IMR-90 (cell line): ENCODE results near the gene PPP3CA. TPM values are rescaled to one million over a fixed set of nuclear protein-coding genes. Genes with fewer than 3 reads are reported as not detected.

Experiments used
- ATAC-seq: fragments of 200-7000 bp; cut with Tn5 transposase; 2 replicates; pipeline ENCODE4 v1.9.1; 2020; ENCODE audit warnings: low read depth, mild to moderate bottlenecking, moderate library complexity
- BruUV-seq: library from RNA; stranded (reverse); fragments of 400-500 nt; replicated peaks from 2 replicates; lab custom pipeline; 2021; lab: Mats Ljungman, UMichigan
- CTCF ChIA-PET: fragments of 300-600 bp; formaldehyde crosslinking; extraction: SDS; loops from one replicate; lab custom pipeline; 2021; ENCODE audit warnings: antibody characterized with exemption; lab: Yijun Ruan, JAX
- POLR2A ChIA-PET: fragments of 300-600 bp; sonication (Branson Sonifier 250); formaldehyde crosslinking; loops from one replicate; lab custom pipeline; 2022; ENCODE audit warnings: antibody characterized with exemption; ENCODE audit not compliant: unreplicated experiment; lab: Charles Lee
- DNase-seq: peaks from one replicate; pipeline ENCODE4 v3.0.0; 2013
- H2AFZ ChIP-seq: replicated peaks from 2 replicates; pipeline ENCODE3; 2013; ENCODE audit warnings: low read length, mild to moderate bottlenecking; ENCODE audit not compliant: poor library complexity
- H2AK5ac ChIP-seq: 2 replicates; pipeline ENCODE4 v1.6.1; 2013; ENCODE audit warnings: low read depth, low read length, inconsistent platforms
- H2AK9ac ChIP-seq: replicated peaks from 2 replicates; pipeline ENCODE3; 2013; ENCODE audit warnings: mild to moderate bottlenecking, low read depth, low read length, moderate library complexity; ENCODE audit not compliant: poor library complexity
- H2BK120ac ChIP-seq: 2 replicates; pipeline ENCODE4 v1.6.1; 2013; ENCODE audit warnings: low read depth, low read length, inconsistent platforms
- H2BK15ac ChIP-seq: 3 replicates; pipeline ENCODE4 v1.6.1; 2013; ENCODE audit warnings: low read depth, low read length, inconsistent platforms
- H2BK20ac ChIP-seq: 2 replicates; pipeline ENCODE4 v1.6.1; 2013; ENCODE audit warnings: low read depth, mild to moderate bottlenecking, inconsistent platforms, low read length, moderate library complexity
- H2BK5ac ChIP-seq: 2 replicates; pipeline ENCODE4 v1.6.1; 2013; ENCODE audit warnings: mild to moderate bottlenecking, low read depth, low read length, inconsistent platforms; ENCODE audit not compliant: poor library complexity, severe bottlenecking
- H3K14ac ChIP-seq: replicated peaks from 2 replicates; pipeline ENCODE4 v1.6.1; 2013; ENCODE audit warnings: low read depth, low read length, inconsistent platforms
- H3K18ac ChIP-seq: 2 replicates; pipeline ENCODE4 v1.6.1; 2013; ENCODE audit warnings: low read depth, low read length, control low read depth
- H3K23ac ChIP-seq: 2 replicates; pipeline ENCODE4 v1.6.1; 2013; ENCODE audit warnings: low read depth, low read length, inconsistent platforms
- H3K27ac ChIP-seq: 2 replicates; pipeline ENCODE4 v1.5.1; 2013; ENCODE audit warnings: mild to moderate bottlenecking, control low read depth, low read length; ENCODE audit not compliant: insufficient read depth
- H3K27me3 ChIP-seq: 2 replicates; pipeline ENCODE4 v1.6.1; 2013; ENCODE audit warnings: low read length; ENCODE audit not compliant: control insufficient read depth, insufficient read depth
- H3K36me3 ChIP-seq: 2 replicates; pipeline ENCODE4 v1.6.1; 2013; ENCODE audit warnings: low read length, mixed read lengths; ENCODE audit not compliant: control insufficient read depth, insufficient read depth
- H3K4ac ChIP-seq: 2 replicates; pipeline ENCODE4 v1.6.1; 2013; ENCODE audit warnings: low read depth, low read length, inconsistent platforms
- H3K4me1 ChIP-seq: 2 replicates; pipeline ENCODE4 v1.6.1; 2013; ENCODE audit warnings: low read length, mixed read lengths; ENCODE audit not compliant: control insufficient read depth, insufficient read depth
- H3K4me2 ChIP-seq: 2 replicates; pipeline ENCODE4 v1.6.1; 2013; ENCODE audit warnings: low read depth, mild to moderate bottlenecking, control low read depth, low read length, moderate library complexity
- H3K4me3 ChIP-seq: 2 replicates; pipeline ENCODE4 v1.5.1; 2013; ENCODE audit warnings: low read depth, mild to moderate bottlenecking, control low read depth, low read length, moderate library complexity; ENCODE audit not compliant: insufficient read depth
- H3K56ac ChIP-seq: 2 replicates; pipeline ENCODE4 v1.6.1; 2013; ENCODE audit warnings: low read length, inconsistent platforms; ENCODE audit not compliant: insufficient read depth; ENCODE audit errors: extremely low read depth
- H3K79me1 ChIP-seq, 2 experiments: 2 replicates each; pipeline ENCODE4 v1.6.1; 2013; ENCODE audit warnings: low read length in 2 of 2, inconsistent platforms in 1 of 2, low read depth in 1 of 2
- H3K9ac ChIP-seq: 2 replicates; pipeline ENCODE4 v1.6.1; 2013; ENCODE audit warnings: low read depth, low read length, control low read depth
- H3K9me1 ChIP-seq: 2 replicates; pipeline ENCODE4 v1.6.1; 2013; ENCODE audit warnings: low read length, inconsistent platforms; ENCODE audit not compliant: insufficient read depth
- H3K9me3 ChIP-seq: 2 replicates; pipeline ENCODE4 v1.6.1; 2013; ENCODE audit warnings: low read length; ENCODE audit not compliant: control insufficient read depth, insufficient read depth
- H4K20me1 ChIP-seq: 2 replicates; pipeline ENCODE4 v1.6.1; 2013; ENCODE audit warnings: low read length, inconsistent platforms; ENCODE audit not compliant: insufficient read depth
- H4K5ac ChIP-seq: 2 replicates; pipeline ENCODE4 v1.6.1; 2013; ENCODE audit warnings: mild to moderate bottlenecking, low read depth, low read length, control low read depth
- H4K8ac ChIP-seq, 2 experiments: 2 replicates each; pipeline ENCODE4 v1.6.1; 2013; ENCODE audit warnings: low read depth in 2 of 2, low read length in 2 of 2, control low read depth in 1 of 2, inconsistent platforms in 1 of 2
- H4K91ac ChIP-seq: 2 replicates; pipeline ENCODE4 v1.6.1; 2013; ENCODE audit warnings: low read depth, low read length, inconsistent platforms; ENCODE audit not compliant: insufficient read depth
- BHLHE40 ChIP-seq: fragments of 150-350 bp; IDR thresholded peaks from 2 replicates; pipeline ENCODE4 v1.6.1; 2016; ENCODE audit warnings: mild to moderate bottlenecking, low read depth, low read length
- CEBPB ChIP-seq: IDR thresholded peaks from 2 replicates; pipeline ENCODE4 v1.6.1; 2012; ENCODE audit warnings: low read depth, low read length, improper control_type of control experiment
- CHD1 ChIP-seq: IDR thresholded peaks from 2 replicates; pipeline ENCODE4 v1.6.1; 2012; ENCODE audit warnings: low read depth, low read length, improper control_type of control experiment
- FOS ChIP-seq: fragments of 150-350 bp; IDR thresholded peaks from 2 replicates; pipeline ENCODE4 v1.6.1; 2016; ENCODE audit warnings: low read depth, low read length
- MAFK ChIP-seq: IDR thresholded peaks from 2 replicates; pipeline ENCODE4 v1.6.1; 2012; ENCODE audit warnings: low read depth, low read length, improper control_type of control experiment
- MAZ ChIP-seq: IDR thresholded peaks from 2 replicates; pipeline ENCODE4 v1.6.1; 2012; ENCODE audit warnings: low read depth, mild to moderate bottlenecking, low read length, improper control_type of control experiment, moderate library complexity, borderline replicate concordance
- MXI1 ChIP-seq: IDR thresholded peaks from 2 replicates; pipeline ENCODE4 v1.6.1; 2012; ENCODE audit warnings: low read depth, mild to moderate bottlenecking, low read length, moderate library complexity, borderline replicate concordance
- NFE2L2 ChIP-seq: fragments of 150-350 bp; IDR thresholded peaks from 2 replicates; pipeline ENCODE4 v1.6.1; 2016; ENCODE audit warnings: low read depth, mild to moderate bottlenecking, low read length
- POLR2A ChIP-seq: IDR thresholded peaks from 2 replicates; pipeline ENCODE4 v1.6.1; 2012; ENCODE audit warnings: mild to moderate bottlenecking, low read depth, low read length
- RAD21 ChIP-seq: IDR thresholded peaks from 2 replicates; pipeline ENCODE4 v1.6.1; 2012; ENCODE audit warnings: low read length, improper control_type of control experiment
- RCOR1 ChIP-seq: IDR thresholded peaks from 2 replicates; pipeline ENCODE4 v1.6.1; 2012; ENCODE audit warnings: mild to moderate bottlenecking, low read length, improper control_type of control experiment; ENCODE audit not compliant: insufficient replicate concordance
- RFX5 ChIP-seq: IDR thresholded peaks from 2 replicates; pipeline ENCODE4 v1.8.0; 2012; ENCODE audit warnings: low read depth, mild to moderate bottlenecking, low read length, moderate library complexity
- SMC3 ChIP-seq: fragments of 150-350 bp; IDR thresholded peaks from 2 replicates; pipeline ENCODE4 v1.6.1; 2016; ENCODE audit warnings: low read depth, mild to moderate bottlenecking, antibody characterized with exemption, low read length, moderate library complexity
- WGBS, 2 experiments: methylation state at CpG; one replicate each; pipeline versions ENCODE4 v1.1.5 to v1.1.7; 2013; ENCODE audit warnings: missing lambda C conversion rate in 2 of 2; ENCODE audit not compliant: insufficient read length in 1 of 2; ENCODE audit errors: extremely low coverage in 2 of 2; 5-methylcytosine and 5-hydroxymethylcytosine counted together
- dilution Hi-C: fragments of 300-500 bp; cut with HindIII; formaldehyde crosslinking; loops from one replicate; pipeline ENCODE4 v1.14.3; 2018; ENCODE audit warnings: low sequenced_read_pairs; ENCODE audit not compliant: unreplicated experiment
- in situ Hi-C: fragments of 300-500 bp; cut with MboI; formaldehyde crosslinking; loops from 3 replicates; pipeline ENCODE4 v1.14.3; 2019; ENCODE audit warnings: low sequenced_read_pairs, inconsistent platforms, mixed read lengths
- intact Hi-C: fragments of 100-400 bp; cut with micrococcal nuclease; formaldehyde crosslinking; loops from 2 replicates; pipeline ENCODE4 v1.10.0; 2022
- polyA plus RNA-seq, 3 experiments: library from polyadenylated mRNA; depleted of rRNA; stranded (reverse); fragments of >200 nt; gene quantifications; 2 replicates each; pipeline ENCODE4 v1.2.3, GENCODE V29; 2012; ENCODE audit warnings: low replicate concordance in 1 of 3
- total RNA-seq: library from RNA; depleted of rRNA; stranded (reverse); fragments of >200 nt; gene quantifications from 2 replicates; pipeline ENCODE4 v1.2.3, GENCODE V29; 2012
- TF ChIP-seq, protein P1 (sequence below): fragments of 150-350 bp; IDR thresholded peaks from 2 replicates; pipeline ENCODE4 v1.6.1; 2017; ENCODE audit warnings: mild to moderate bottlenecking, antibody characterized with exemption, low read length, low read depth
- TF ChIP-seq, protein P2 (sequence below): conservative IDR thresholded peaks from 2 replicates; pipeline ENCODE4 v1.5.1; 2012; ENCODE audit warnings: mild to moderate bottlenecking, low read depth, low read length, improper control_type of control experiment
- TF ChIP-seq, protein P3 (sequence below): fragments of 150-350 bp; IDR thresholded peaks from 2 replicates; pipeline ENCODE4 v1.6.1; 2016; ENCODE audit warnings: low read depth, mild to moderate bottlenecking, low read length, moderate library complexity, borderline replicate concordance

Gene PPP3CA
- total and polyA plus RNA-seq, 2 of the 4 experiments (the other 2 are of a cell fraction) = 14.5 to 48.6 TPM

DNA sequence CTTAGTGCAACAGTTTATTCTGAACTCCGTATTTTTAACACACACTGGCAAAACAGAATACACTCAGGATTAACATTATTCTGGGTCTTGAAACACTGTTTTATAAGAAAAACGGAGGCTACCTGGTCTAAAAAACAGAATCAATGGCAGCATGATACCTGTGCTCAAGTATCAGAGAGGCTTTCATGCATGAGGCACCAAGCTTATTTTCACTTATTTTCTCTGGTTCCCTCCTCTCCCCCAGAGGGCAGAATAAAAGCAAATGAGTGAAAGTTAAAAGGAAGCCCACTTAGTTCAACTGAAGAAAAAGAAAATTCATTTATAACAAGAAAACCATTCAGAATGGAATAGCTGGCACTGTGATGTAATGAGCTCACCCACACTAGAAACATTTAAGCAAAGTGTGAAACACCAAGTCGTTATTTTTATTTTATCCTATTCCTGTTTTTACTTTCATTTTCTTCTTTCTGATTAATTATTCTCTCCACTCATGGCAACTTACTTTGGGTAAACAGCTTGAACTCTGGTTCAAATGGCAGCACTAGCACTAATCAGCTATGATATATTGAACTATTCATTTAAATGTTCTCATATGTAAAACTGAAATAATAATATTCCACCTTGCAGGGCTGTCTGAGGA lies 211.8 kb downstream of the PPP3CA start:
- dilution Hi-C loops (no loop called here), intact Hi-C loops (no loop called here), in situ Hi-C loops (no loop called here)
- ChIA-PET POLR2A (interaction anchor here (0.6 kb wide), 1 partner anchor 214 kb away, joined by 3 read pairs; no protein-coding TSS in a partner anchor), CTCF (no interaction called here)
- Histone ChIP-seq H3K23ac (no peak overlapping the region), H3K36me3 (no peaks in the 10 kb centered on the region), H3K56ac (no peak overlapping the region), H2BK5ac (no peak overlapping the region), H4K20me1 (no peaks in the 10 kb centered on the region; the same call in 1 of the 2 replicates), H2BK20ac (no peak overlapping the region), H4K91ac (no peak overlapping the region), H2AK5ac (no peak overlapping the region), H2BK15ac (no peak overlapping the region), H3K4me1 (peaks cover 2% of the 10 kb centered on the region; the same call in 1 of the 2 replicates), H2AK9ac (no peak overlapping the region), H3K27me3 (no peaks in the 10 kb centered on the region), H4K8ac (no peak overlapping the region), H3K4me2 (no peak overlapping the region), H3K27ac (no peak overlapping the region), H4K5ac (no peak overlapping the region), H3K9ac (no peak overlapping the region), H3K9me3 (no peaks in the 10 kb centered on the region), H3K4ac (no peak overlapping the region), H2BK120ac (no peak overlapping the region), H3K79me1 (peaks cover 10% of the 10 kb centered on the region in 2 experiments; a peak in 3 of 4 replicates), H2AFZ (no peak overlapping the region), H3K4me3 (no peak overlapping the region), H3K18ac (no peak overlapping the region), H3K9me1 (no peaks in the 10 kb centered on the region), H3K14ac (no peak overlapping the region)
- ATAC-seq (no peak), DNase-seq (no peak)
- BruUV-seq = no TSS peak
- no CpG with 5 or more reads among the region's 3 CpGs for WGBS, 2 experiments
- TF ChIP-seq BHLHE40 (no peak), MAZ (no peak), POLR2A (no peak), RAD21 (no peak), CEBPB (no peak), NFE2L2 (no peak), FOS (no peak), MAFK (no peak), SMC3 (no peak), RFX5 (no peak), RCOR1 (no peak), MXI1 (no peak), CHD1 (no peak)
- TF ChIP-seq, protein P1, sequence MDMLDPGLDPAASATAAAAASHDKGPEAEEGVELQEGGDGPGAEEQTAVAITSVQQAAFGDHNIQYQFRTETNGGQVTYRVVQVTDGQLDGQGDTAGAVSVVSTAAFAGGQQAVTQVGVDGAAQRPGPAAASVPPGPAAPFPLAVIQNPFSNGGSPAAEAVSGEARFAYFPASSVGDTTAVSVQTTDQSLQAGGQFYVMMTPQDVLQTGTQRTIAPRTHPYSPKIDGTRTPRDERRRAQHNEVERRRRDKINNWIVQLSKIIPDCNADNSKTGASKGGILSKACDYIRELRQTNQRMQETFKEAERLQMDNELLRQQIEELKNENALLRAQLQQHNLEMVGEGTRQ = no peak
- TF ChIP-seq, protein P2, sequence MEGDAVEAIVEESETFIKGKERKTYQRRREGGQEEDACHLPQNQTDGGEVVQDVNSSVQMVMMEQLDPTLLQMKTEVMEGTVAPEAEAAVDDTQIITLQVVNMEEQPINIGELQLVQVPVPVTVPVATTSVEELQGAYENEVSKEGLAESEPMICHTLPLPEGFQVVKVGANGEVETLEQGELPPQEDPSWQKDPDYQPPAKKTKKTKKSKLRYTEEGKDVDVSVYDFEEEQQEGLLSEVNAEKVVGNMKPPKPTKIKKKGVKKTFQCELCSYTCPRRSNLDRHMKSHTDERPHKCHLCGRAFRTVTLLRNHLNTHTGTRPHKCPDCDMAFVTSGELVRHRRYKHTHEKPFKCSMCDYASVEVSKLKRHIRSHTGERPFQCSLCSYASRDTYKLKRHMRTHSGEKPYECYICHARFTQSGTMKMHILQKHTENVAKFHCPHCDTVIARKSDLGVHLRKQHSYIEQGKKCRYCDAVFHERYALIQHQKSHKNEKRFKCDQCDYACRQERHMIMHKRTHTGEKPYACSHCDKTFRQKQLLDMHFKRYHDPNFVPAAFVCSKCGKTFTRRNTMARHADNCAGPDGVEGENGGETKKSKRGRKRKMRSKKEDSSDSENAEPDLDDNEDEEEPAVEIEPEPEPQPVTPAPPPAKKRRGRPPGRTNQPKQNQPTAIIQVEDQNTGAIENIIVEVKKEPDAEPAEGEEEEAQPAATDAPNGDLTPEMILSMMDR = no peak
- TF ChIP-seq, protein P3, sequence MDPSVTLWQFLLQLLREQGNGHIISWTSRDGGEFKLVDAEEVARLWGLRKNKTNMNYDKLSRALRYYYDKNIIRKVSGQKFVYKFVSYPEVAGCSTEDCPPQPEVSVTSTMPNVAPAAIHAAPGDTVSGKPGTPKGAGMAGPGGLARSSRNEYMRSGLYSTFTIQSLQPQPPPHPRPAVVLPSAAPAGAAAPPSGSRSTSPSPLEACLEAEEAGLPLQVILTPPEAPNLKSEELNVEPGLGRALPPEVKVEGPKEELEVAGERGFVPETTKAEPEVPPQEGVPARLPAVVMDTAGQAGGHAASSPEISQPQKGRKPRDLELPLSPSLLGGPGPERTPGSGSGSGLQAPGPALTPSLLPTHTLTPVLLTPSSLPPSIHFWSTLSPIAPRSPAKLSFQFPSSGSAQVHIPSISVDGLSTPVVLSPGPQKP = no peak
